Common myeloid progenitor, CD34-positive (primary cell): ENCODE results near the gene BICC1.

ENCODE experiments used
- CTCF ChIA-PET: fragments of 350-600 bp; sonication (Branson Sonifier 250); formaldehyde crosslinking; loops from one replicate; lab custom pipeline; 2021; ENCODE audit warnings: antibody characterized with exemption; lab: Charles Lee
- POLR2A ChIA-PET: fragments of 350-600 bp; sonication (Branson Sonifier 250); formaldehyde crosslinking; loops from one replicate; lab custom pipeline; 2021; ENCODE audit warnings: antibody characterized with exemption; lab: Charles Lee
- DNase-seq, 3 donors: peaks; one replicate each; pipeline versions ENCODE4 v3.0.0 to v3.0.0-alpha.2; 2013
- H3K27ac ChIP-seq, 2 experiments: 1 replicate in 1 of 2; 2 replicates in 1 of 2; pipeline ENCODE4 v1.7.0; 2013; ENCODE audit warnings: inconsistent platforms in 2 of 2, low read length in 2 of 2, mild to moderate bottlenecking in 2 of 2, low read depth in 1 of 2, moderate library complexity in 1 of 2; ENCODE audit not compliant: severe bottlenecking in 2 of 2, insufficient read depth in 1 of 2, poor library complexity in 1 of 2
- H3K27me3 ChIP-seq, 5 experiments: replicated peaks in 2 of 5; 1 replicate in 3 of 5; 2 replicates in 2 of 5; pipeline versions ENCODE4 v1.6.1 to v1.7.0; 2013; ENCODE audit warnings: low read length in 4 of 5, mild to moderate bottlenecking in 2 of 5, moderate library complexity in 2 of 5, inconsistent platforms in 1 of 5; ENCODE audit not compliant: insufficient read depth in 5 of 5, control insufficient read depth in 4 of 5
- H3K36me3 ChIP-seq, 4 experiments: 1 replicate in 2 of 4; 2 replicates in 2 of 4; pipeline versions ENCODE4 v1.6.1 to v1.7.0; 2013; ENCODE audit warnings: low read length in 3 of 4, control low read depth in 1 of 4, mild to moderate bottlenecking in 1 of 4; ENCODE audit not compliant: control insufficient read depth in 4 of 4, insufficient read depth in 4 of 4
- H3K4me1 ChIP-seq, 4 experiments: 1 replicate in 3 of 4; 2 replicates in 1 of 4; pipeline versions ENCODE4 v1.6.1 to v1.7.1; 2013; ENCODE audit warnings: low read length in 3 of 4, mild to moderate bottlenecking in 3 of 4, control low read depth in 1 of 4, inconsistent platforms in 1 of 4, moderate library complexity in 1 of 4; ENCODE audit not compliant: control insufficient read depth in 4 of 4, insufficient read depth in 4 of 4; ENCODE audit errors: control extremely low read depth in 1 of 4
- H3K4me3 ChIP-seq, 7 experiments: 1 replicate in 4 of 7; 2 replicates in 3 of 7; pipeline versions ENCODE4 v1.5.1 to v1.7.0; 2013; ENCODE audit warnings: mild to moderate bottlenecking in 7 of 7, low read length in 6 of 7, moderate library complexity in 6 of 7, inconsistent platforms in 2 of 7, low read depth in 2 of 7, control low read depth in 1 of 7; ENCODE audit not compliant: insufficient read depth in 4 of 7, control insufficient read depth in 1 of 7; ENCODE audit errors: extremely low read depth in 1 of 7
- H3K9me3 ChIP-seq, 5 experiments: 1 replicate in 4 of 5; 2 replicates in 1 of 5; pipeline versions ENCODE4 v1.6.1 to v1.7.1; 2013; ENCODE audit warnings: low read length in 4 of 5, mild to moderate bottlenecking in 2 of 5, inconsistent platforms in 1 of 5, low read depth in 1 of 5, moderate library complexity in 1 of 5; ENCODE audit not compliant: control insufficient read depth in 4 of 5, insufficient read depth in 2 of 5; ENCODE audit errors: control extremely low read depth in 1 of 5
- WGBS: methylation state at CpG from one replicate; pipeline ENCODE4 v1.1.5; 2013; ENCODE audit not compliant: insufficient coverage; 5-methylcytosine and 5-hydroxymethylcytosine counted together

Gene BICC1

GRCh38 chr10:58723966-58724365 lies 211.3 kb downstream of the BICC1 start:
- Histone ChIP-seq H3K36me3 (no peaks in the 10 kb centered on the region), H3K27ac (no peak overlapping the region), H3K4me1 (no peaks in the 10 kb centered on the region), H3K27me3 (no peaks in the 10 kb centered on the region), H3K9me3 (peaks cover 0 to 2% (median 0%) of the 10 kb centered on the region in 5 experiments), H3K4me3 (no peak overlapping the region)
- ChIA-PET CTCF (no interaction called here), POLR2A (no interaction called here)
- no peak for DNase-seq
- WGBS = no CpG with 5 or more reads among the region's 1 CpG

GRCh38 chr10:58724781-58725180 lies 212.1 kb downstream of the BICC1 start:
- CTCF ChIA-PET = no interaction called here
- Histone ChIP-seq H3K27me3 (no peaks in the 10 kb centered on the region), H3K27ac (no peak overlapping the region), H3K4me1 (no peaks in the 10 kb centered on the region), H3K9me3 (peaks cover 0 to 3% (median 0%) of the 10 kb centered on the region in 5 experiments), H3K36me3 (no peaks in the 10 kb centered on the region), H3K4me3 (no peak overlapping the region)
- DNase-seq = no peak
- POLR2A ChIA-PET = no interaction called here
- 100% methylated on average over 4 of the region's 5 CpGs for WGBS

- H3K36me3 ChIP-seq = no peaks in the 10 kb centered on the region
- DNase-seq = no peak
- H3K27me3 ChIP-seq = no peaks in the 10 kb centered on the region
- ChIA-PET CTCF (no interaction called here), POLR2A (no interaction called here)
- H3K4me3 ChIP-seq = no peak overlapping the region
- H3K27ac ChIP-seq = no peak overlapping the region
- peaks cover 0 to 12% (median 3%) of the 10 kb centered on the region in 5 experiments for H3K9me3 ChIP-seq
- H3K4me1 ChIP-seq = no peaks in the 10 kb centered on the region
Observed at GRCh38 chr10:58725901-58726300, 213.2 kb downstream of the BICC1 start.

GRCh38 chr10:58727633-58728032 lies 215.0 kb downstream of the BICC1 start:
- Histone ChIP-seq H3K27me3 (no peaks in the 10 kb centered on the region), H3K4me3 (no peak overlapping the region), H3K36me3 (no peaks in the 10 kb centered on the region), H3K4me1 (no peaks in the 10 kb centered on the region), H3K27ac (no peak overlapping the region), H3K9me3 (peaks cover 0 to 12% (median 7%) of the 10 kb centered on the region in 5 experiments)
- ChIA-PET CTCF (no interaction called here), POLR2A (no interaction called here)
- DNase-seq = no peak

- 93% methylated on average over 2 of the region's 3 CpGs for WGBS
- Histone ChIP-seq H3K36me3 (no peaks in the 10 kb centered on the region), H3K27ac (no peak overlapping the region), H3K27me3 (no peaks in the 10 kb centered on the region), H3K4me3 (no peak overlapping the region), H3K4me1 (no peaks in the 10 kb centered on the region), H3K9me3 (peaks cover 0 to 12% (median 7%) of the 10 kb centered on the region in 5 experiments)
- ChIA-PET POLR2A (no interaction called here), CTCF (no interaction called here)
- no peak for DNase-seq
Observed at GRCh38 chr10:58731276-58731675, 218.6 kb downstream of the BICC1 start.

GRCh38 chr10:58733436-58733835 lies 220.8 kb downstream of the BICC1 start:
- 100% methylated on average over 1 of the region's 1 CpG for WGBS
- Histone ChIP-seq H3K36me3 (no peaks in the 10 kb centered on the region), H3K4me3 (no peak overlapping the region), H3K27ac (no peak overlapping the region), H3K9me3 (peaks cover 0 to 12% (median 7%) of the 10 kb centered on the region in 5 experiments), H3K27me3 (no peaks in the 10 kb centered on the region), H3K4me1 (no peaks in the 10 kb centered on the region)
- ChIA-PET POLR2A (no interaction called here), CTCF (no interaction called here)
- DNase-seq = no peak

- Histone ChIP-seq H3K4me3 (no peak overlapping the region), H3K27ac (no peak overlapping the region), H3K36me3 (no peaks in the 10 kb centered on the region), H3K4me1 (no peaks in the 10 kb centered on the region), H3K27me3 (no peaks in the 10 kb centered on the region), H3K9me3 (peaks cover 0 to 12% (median 4%) of the 10 kb centered on the region in 5 experiments)
- no CpG with 5 or more reads among the region's 5 CpGs for WGBS
- CTCF ChIA-PET = no interaction called here
- DNase-seq = no peak
- POLR2A ChIA-PET = no interaction called here
Observed at GRCh38 chr10:58734116-58734515, 221.4 kb downstream of the BICC1 start.
